Measurements from ENCODE around the gene GPR162.

The GPR162 gene, protein sequence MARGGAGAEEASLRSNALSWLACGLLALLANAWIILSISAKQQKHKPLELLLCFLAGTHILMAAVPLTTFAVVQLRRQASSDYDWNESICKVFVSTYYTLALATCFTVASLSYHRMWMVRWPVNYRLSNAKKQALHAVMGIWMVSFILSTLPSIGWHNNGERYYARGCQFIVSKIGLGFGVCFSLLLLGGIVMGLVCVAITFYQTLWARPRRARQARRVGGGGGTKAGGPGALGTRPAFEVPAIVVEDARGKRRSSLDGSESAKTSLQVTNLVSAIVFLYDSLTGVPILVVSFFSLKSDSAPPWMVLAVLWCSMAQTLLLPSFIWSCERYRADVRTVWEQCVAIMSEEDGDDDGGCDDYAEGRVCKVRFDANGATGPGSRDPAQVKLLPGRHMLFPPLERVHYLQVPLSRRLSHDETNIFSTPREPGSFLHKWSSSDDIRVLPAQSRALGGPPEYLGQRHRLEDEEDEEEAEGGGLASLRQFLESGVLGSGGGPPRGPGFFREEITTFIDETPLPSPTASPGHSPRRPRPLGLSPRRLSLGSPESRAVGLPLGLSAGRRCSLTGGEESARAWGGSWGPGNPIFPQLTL

DNA sequence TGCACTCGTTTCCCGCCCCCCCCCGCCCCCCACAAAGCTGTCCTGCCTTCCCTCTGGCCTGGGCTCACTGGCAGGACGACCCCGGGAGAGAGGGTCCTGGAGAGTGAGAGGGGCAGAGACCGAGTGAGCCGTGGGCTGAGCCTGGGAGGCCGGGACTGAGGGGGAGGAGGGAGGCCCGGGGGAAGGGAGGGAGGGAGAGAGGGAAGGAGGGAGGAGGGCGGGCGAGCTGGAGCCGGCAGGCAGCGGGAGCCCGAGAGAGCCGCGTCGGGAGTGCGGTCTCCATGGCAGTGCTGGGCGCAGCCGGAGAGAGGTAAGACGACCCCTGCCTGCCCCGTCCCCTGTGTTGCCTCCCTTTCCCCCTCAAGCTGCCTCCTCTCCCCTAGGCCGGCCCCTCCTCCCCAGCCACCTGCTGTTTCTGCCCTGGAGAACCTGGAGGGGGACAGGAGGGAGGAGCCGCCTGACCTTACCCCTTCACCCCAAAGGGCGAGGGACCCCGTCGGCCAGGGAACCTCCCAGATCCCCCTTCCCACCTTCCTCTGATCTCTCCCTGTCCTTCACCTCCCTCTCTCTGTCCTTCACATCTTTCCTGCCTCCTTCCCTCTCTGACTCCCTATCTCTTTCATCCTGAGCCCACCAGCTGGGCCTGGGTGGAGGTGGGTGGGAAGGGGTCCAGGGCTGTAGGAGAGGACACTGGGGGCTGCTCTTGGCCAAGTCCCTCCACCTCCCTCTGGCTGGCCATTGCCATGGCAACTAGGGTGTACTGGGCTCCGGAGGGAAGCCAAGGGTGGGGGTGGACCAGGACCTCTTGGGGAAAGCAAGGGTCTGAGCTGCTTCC, at the start of gene GPR162:
GPR162 (plus strand) TSS at position 231 of the 835 bp plus-strand sequence. CDS start 2,078 bp downstream, outside the sequence.
- H3K4me1 ChIP-seq: peaks cover 0 to 27% (median 22%) of the 10 kb centered on the region in 4 donors
- peak within 1 kb of the TSS in 1 of 2 donors; percentile 3 for H3K27ac ChIP-seq
- no peaks in the 10 kb centered on the region for H3K36me3 ChIP-seq
- DNase-seq: no peak
- peak within 1 kb of the TSS; percentile 43 to 53 for H3K4me3 ChIP-seq
- intact Hi-C loops (cut with DNase I; ENCODE audit: low total_unique reads): no loop called here
- H3K9me3 ChIP-seq: no peaks in the 10 kb centered on the region
- peaks cover 0 to 67% of the 10 kb centered on the region in 2 donors for H3K27me3 ChIP-seq
- TF ChIP-seq, protein P1, sequence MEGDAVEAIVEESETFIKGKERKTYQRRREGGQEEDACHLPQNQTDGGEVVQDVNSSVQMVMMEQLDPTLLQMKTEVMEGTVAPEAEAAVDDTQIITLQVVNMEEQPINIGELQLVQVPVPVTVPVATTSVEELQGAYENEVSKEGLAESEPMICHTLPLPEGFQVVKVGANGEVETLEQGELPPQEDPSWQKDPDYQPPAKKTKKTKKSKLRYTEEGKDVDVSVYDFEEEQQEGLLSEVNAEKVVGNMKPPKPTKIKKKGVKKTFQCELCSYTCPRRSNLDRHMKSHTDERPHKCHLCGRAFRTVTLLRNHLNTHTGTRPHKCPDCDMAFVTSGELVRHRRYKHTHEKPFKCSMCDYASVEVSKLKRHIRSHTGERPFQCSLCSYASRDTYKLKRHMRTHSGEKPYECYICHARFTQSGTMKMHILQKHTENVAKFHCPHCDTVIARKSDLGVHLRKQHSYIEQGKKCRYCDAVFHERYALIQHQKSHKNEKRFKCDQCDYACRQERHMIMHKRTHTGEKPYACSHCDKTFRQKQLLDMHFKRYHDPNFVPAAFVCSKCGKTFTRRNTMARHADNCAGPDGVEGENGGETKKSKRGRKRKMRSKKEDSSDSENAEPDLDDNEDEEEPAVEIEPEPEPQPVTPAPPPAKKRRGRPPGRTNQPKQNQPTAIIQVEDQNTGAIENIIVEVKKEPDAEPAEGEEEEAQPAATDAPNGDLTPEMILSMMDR (IDR thresholded peaks at IDR 0.05): no peak

DNA sequence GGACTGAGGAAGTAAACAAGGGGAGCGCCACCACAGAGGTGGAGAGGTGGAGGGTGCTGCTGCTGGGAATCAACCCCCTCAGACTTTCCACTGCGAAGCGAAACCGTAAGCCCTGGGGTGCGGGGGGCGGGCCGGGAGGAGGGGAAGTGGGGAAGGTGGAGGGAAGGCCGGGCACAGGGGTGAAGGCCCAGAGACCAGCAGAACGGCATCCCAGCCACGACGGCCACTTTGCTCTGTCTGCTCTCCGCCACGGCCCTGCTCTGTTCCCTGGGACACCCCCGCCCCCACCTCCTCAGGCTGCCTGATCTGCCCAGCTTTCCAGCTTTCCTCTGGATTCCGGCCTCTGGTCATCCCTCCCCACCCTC, 49.3 kb upstream of the GPR162 start, which contains the start of gene LAG3:
LAG3 (plus strand) TSS at position 190 of the 365 bp plus-strand sequence. CDS start 333 bp downstream, outside the sequence.
- H3K4me3 ChIP-seq: no peak within 1 kb of the TSS
- H3K9me3 ChIP-seq: no peaks in the 10 kb centered on the region
- TF ChIP-seq, protein P1 (IDR thresholded peaks at IDR 0.05): no peak
- peak within 1 kb of the TSS in 1 of 2 donors; percentile 5 for H3K27ac ChIP-seq
- H3K4me1 ChIP-seq: peaks cover 0 to 43% (median 32%) of the 10 kb centered on the region in 4 donors
- DNase-seq: no peak
- peaks cover 19 to 28% (median 25%) of the 10 kb centered on the region in 3 donors for H3K36me3 ChIP-seq
- intact Hi-C loops (cut with DNase I; ENCODE audit: low total_unique reads): loop anchor here (10.0 kb wide), 1 partner anchor 158 kb away; no protein-coding TSS in a partner anchor
- H3K27me3 ChIP-seq: no peaks in the 10 kb centered on the region

DNA sequence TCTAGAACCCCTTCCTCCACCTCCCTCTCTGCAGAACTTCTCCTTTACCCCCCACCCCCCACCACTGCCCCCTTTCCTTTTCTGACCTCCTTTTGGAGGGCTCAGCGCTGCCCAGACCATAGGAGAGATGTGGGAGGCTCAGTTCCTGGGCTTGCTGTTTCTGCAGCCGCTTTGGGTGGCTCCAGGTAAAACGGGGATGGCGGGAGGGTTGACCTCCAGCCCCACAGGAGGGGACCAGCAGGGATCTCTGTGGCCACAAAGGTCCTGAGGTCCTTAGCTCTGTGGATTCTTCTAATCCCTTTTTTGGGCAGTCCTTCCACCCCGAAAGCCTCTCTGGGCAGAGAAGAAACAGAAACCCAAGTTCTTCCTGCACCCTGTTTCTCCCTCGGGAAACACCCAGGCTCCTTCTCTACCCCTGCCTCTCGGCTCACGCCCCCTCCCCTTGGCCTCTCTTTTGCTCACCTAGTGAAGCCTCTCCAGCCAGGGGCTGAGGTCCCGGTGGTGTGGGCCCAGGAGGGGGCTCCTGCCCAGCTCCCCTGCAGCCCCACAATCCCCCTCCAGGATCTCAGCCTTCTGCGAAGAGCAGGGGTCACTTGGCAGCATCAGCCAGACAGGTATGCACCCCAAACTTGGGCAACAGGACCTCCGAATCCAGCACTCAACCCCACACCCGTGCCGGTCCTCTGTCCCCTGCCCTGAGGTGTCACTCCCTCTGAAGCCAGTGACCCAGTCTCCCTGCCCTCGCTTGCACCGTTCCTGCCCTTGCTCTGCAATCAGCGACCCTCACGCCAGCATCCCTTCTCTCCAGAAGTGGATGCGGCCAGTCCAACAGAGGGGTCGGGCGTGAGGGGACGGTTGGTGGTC, 48.7 kb upstream of the GPR162 start:
- Histone ChIP-seq H3K27me3 (no peaks in the 10 kb centered on the region), H3K4me1 (peaks cover 0 to 46% (median 33%) of the 10 kb centered on the region in 4 donors), H3K4me3 (no peak overlapping the region), H3K9me3 (no peaks in the 10 kb centered on the region), H3K36me3 (peaks cover 19 to 28% (median 25%) of the 10 kb centered on the region in 3 donors), H3K27ac (peak overlapping the region in 1 of 2 donors; percentile 5)
- TF ChIP-seq, protein P1 (IDR thresholded peaks at IDR 0.05): no peak
- no peak for DNase-seq
- intact Hi-C loops (cut with DNase I; ENCODE audit: low total_unique reads): loop anchor here (10.0 kb wide), 1 partner anchor 158 kb away; no protein-coding TSS in a partner anchor

DNA sequence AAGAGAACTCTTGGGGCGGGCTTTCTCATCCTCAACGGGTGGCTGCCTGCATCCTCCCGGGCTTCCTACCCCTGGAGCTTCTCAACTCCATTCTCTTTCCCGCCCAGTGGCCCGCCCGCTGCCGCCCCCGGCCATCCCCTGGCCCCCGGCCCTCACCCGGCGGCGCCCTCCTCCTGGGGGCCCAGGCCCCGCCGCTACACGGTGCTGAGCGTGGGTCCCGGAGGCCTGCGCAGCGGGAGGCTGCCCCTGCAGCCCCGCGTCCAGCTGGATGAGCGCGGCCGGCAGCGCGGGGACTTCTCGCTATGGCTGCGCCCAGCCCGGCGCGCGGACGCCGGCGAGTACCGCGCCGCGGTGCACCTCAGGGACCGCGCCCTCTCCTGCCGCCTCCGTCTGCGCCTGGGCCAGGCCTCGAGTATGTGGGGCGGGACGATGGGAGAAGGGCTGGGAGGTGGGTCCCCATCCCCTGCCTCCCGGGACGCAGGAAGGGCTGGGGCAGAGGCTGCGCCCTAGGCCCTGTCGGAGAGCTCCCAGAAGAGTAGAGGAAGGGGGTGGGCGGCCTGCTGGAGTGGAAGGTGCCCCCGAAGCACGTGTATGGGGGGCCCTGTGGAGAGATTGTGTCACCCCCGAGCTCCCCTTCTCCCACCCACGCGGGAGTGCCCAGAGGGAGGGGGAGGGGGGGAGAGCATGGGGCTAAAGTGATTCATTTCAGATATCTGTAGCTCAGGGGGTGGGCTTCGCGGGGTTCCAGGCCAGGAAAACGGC, 47.9 kb upstream of the GPR162 start:
- H3K27ac ChIP-seq: no peak overlapping the region
- intact Hi-C loops (cut with DNase I; ENCODE audit: low total_unique reads): loop anchor here (10.0 kb wide), 1 partner anchor 159 kb away; no protein-coding TSS in a partner anchor
- H3K27me3 ChIP-seq: no peaks in the 10 kb centered on the region
- H3K36me3 ChIP-seq: peaks cover 19 to 28% (median 25%) of the 10 kb centered on the region in 3 donors
- peaks cover 0 to 45% (median 33%) of the 10 kb centered on the region in 4 donors for H3K4me1 ChIP-seq
- no peak for DNase-seq
- H3K9me3 ChIP-seq: no peaks in the 10 kb centered on the region
- H3K4me3 ChIP-seq: no peak overlapping the region
- TF ChIP-seq, protein P1 (IDR thresholded peaks at IDR 0.05): no peak
